ENCODE data around the gene SNRNP200.

The SNRNP200 gene

DNA sequence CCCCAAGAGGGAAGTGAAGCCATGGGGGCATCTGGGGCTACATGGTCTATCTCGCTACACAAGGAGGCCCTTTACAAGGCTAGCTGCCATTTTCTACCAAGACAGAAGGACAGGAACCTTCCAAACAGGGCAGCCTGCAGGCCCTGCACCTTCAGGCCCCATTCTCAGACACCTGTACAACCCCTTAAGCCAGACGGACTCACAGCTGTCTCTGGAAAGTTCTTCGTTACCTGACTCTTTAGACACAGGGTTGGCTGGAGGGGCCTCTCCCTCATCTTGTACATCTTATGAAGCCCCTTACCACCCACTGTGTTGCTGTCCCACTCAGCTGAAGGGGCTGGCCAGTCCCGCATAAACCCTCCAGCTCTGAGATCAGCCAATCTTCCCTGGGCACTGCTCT lies 56.7 kb downstream of the SNRNP200 start:
- no peaks in the 10 kb centered on the region for H3K9me3 ChIP-seq
- TF ChIP-seq, protein P1, sequence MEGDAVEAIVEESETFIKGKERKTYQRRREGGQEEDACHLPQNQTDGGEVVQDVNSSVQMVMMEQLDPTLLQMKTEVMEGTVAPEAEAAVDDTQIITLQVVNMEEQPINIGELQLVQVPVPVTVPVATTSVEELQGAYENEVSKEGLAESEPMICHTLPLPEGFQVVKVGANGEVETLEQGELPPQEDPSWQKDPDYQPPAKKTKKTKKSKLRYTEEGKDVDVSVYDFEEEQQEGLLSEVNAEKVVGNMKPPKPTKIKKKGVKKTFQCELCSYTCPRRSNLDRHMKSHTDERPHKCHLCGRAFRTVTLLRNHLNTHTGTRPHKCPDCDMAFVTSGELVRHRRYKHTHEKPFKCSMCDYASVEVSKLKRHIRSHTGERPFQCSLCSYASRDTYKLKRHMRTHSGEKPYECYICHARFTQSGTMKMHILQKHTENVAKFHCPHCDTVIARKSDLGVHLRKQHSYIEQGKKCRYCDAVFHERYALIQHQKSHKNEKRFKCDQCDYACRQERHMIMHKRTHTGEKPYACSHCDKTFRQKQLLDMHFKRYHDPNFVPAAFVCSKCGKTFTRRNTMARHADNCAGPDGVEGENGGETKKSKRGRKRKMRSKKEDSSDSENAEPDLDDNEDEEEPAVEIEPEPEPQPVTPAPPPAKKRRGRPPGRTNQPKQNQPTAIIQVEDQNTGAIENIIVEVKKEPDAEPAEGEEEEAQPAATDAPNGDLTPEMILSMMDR (IDR thresholded peaks at IDR 0.05; ENCODE audit: low read depth, low read length) = no peak
- no peaks in the 10 kb centered on the region for H3K36me3 ChIP-seq
- no peak overlapping the region for H3K4me3 ChIP-seq (ENCODE audit: low read depth, low read length)
- H3K4me1 ChIP-seq = no peaks in the 10 kb centered on the region
- DNase-seq = no peak
- no peaks in the 10 kb centered on the region for H3K27me3 ChIP-seq

DNA sequence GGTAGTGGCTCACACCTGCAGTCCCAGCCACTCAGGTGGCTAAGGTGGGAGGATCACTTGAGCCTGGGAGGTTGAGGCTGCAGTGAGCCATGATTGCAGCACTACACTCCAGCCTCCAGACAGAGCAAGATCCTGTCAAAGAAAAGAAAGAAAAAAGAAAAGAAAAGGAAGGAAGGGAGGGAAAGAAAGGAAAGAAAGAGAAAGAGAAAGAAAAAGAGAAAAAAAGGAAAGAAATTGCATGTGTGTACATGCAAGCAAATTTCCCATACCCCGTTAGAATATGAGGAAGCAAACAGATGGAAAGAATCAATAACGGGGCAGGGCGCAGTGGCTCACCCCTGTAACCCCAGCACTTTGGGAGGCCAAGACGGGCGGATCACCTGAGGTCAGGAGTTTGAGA lies 57.5 kb downstream of the SNRNP200 start:
- H3K4me1 ChIP-seq = no peaks in the 10 kb centered on the region
- no peak overlapping the region for H3K4me3 ChIP-seq (ENCODE audit: low read depth, low read length)
- TF ChIP-seq, protein P1 (IDR thresholded peaks at IDR 0.05; ENCODE audit: low read depth, low read length) = no peak
- H3K36me3 ChIP-seq = no peaks in the 10 kb centered on the region
- no peak for DNase-seq
- no peaks in the 10 kb centered on the region for H3K9me3 ChIP-seq
- H3K27me3 ChIP-seq = no peaks in the 10 kb centered on the region

GRCh38 chr2:96247009-96247408 lies 58.3 kb downstream of the SNRNP200 start:
- no peaks in the 10 kb centered on the region for H3K4me1 ChIP-seq
- TF ChIP-seq, protein P1 (IDR thresholded peaks at IDR 0.05; ENCODE audit: low read depth, low read length) = no peak
- H3K27me3 ChIP-seq = no peaks in the 10 kb centered on the region
- H3K4me3 ChIP-seq (ENCODE audit: low read depth, low read length) = no peak overlapping the region
- H3K9me3 ChIP-seq = no peaks in the 10 kb centered on the region
- no peaks in the 10 kb centered on the region for H3K36me3 ChIP-seq
- DNase-seq = no peak

- DNase-seq = no peak
- Histone ChIP-seq H3K4me3 (ENCODE audit: low read depth, low read length) (no peak overlapping the region), H3K27me3 (no peaks in the 10 kb centered on the region), H3K4me1 (no peaks in the 10 kb centered on the region), H3K36me3 (no peaks in the 10 kb centered on the region), H3K9me3 (no peaks in the 10 kb centered on the region)
- TF ChIP-seq, protein P1 (IDR thresholded peaks at IDR 0.05; ENCODE audit: low read depth, low read length) = no peak
Measured at GRCh38 chr2:96245609-96246390, 59.5 kb downstream of the SNRNP200 start.

GRCh38 chr2:96243843-96244242 lies 61.5 kb downstream of the SNRNP200 start:
- Histone ChIP-seq H3K36me3 (no peaks in the 10 kb centered on the region), H3K4me3 (ENCODE audit: low read depth, low read length) (no peak overlapping the region), H3K27me3 (no peaks in the 10 kb centered on the region), H3K9me3 (no peaks in the 10 kb centered on the region), H3K4me1 (no peaks in the 10 kb centered on the region)
- TF ChIP-seq, protein P1 (IDR thresholded peaks at IDR 0.05; ENCODE audit: low read depth, low read length) = no peak
- DNase-seq = no peak

DNA sequence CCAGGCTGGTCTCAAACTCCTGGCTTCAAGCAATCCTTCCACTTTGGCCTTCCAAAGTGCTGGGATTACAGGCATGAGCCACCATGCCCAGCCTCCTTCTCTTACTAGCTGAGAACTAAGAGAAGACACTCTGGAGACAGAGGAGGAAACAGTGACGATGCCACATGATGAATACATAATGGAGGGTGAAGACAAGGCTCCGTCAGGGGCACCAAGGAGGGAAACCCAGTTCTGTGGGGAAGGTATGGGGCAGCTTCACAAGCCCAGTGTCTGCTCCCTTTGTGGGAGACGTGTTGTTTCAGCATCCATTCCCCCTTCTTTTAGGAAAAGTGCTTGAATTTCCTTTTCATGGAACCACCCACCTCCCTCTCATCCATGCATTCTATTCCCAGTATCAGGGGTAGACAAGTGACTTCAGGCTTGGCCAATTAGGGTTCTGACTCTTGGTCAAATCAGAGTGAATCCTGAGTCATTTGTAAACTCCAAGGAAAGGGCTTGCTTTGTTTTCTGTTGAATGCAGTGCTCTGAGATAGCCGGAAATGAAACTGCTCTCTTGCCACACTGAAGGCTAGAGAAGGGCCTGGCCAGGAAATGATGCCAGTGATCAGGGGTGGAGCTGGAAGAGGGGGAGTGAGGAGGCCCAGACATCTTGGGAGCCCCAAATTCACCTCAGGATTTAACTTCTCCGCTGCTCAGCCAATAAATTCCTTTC lies 63.3 kb downstream of the SNRNP200 start:
- H3K9me3 ChIP-seq = no peaks in the 10 kb centered on the region
- H3K4me1 ChIP-seq = no peaks in the 10 kb centered on the region
- no peak for DNase-seq
- no peaks in the 10 kb centered on the region for H3K27me3 ChIP-seq
- TF ChIP-seq, protein P1 (IDR thresholded peaks at IDR 0.05; ENCODE audit: low read depth, low read length) = no peak
- no peaks in the 10 kb centered on the region for H3K36me3 ChIP-seq
- H3K4me3 ChIP-seq (ENCODE audit: low read depth, low read length) = no peak overlapping the region
